ENCODE data around the gene PDXK.
A peak's percentile ranks its signal among the peaks of the same experiment; 100 is the strongest.

Gene PDXK

GRCh38 chr21:43726686-43727518 lies 8.0 kb downstream of the PDXK start:
- no peak for DNase-seq

GRCh38 chr21:43727519-43728153 lies 8.7 kb downstream of the PDXK start:
- DNase-seq = peak; percentile 64

GRCh38 chr21:43728154-43728466 lies 9.2 kb downstream of the PDXK start:
- DNase-seq = no peak

- peak; percentile 99 for DNase-seq
Measured at GRCh38 chr21:43728467-43729390, 9.8 kb downstream of the PDXK start.

- DNase-seq = no peak
Measured at GRCh38 chr21:43731476-43731875, 12.5 kb downstream of the PDXK start.

- DNase-seq = no peak
Measured at GRCh38 chr21:43731891-43732711, 13.2 kb downstream of the PDXK start.

- DNase-seq = no peak
Measured at GRCh38 chr21:43733060-43733459, 14.1 kb downstream of the PDXK start.

- DNase-seq = no peak
Measured at GRCh38 chr21:43733529-43734071, 14.7 kb downstream of the PDXK start.

- DNase-seq = no peak
Measured at GRCh38 chr21:43734131-43734927, 15.4 kb downstream of the PDXK start.

GRCh38 chr21:43734928-43735229 lies 15.9 kb downstream of the PDXK start:
- no peak for DNase-seq

- DNase-seq = no peak
Measured at GRCh38 chr21:43735236-43736091, 16.5 kb downstream of the PDXK start.

- no peak for DNase-seq
Measured at GRCh38 chr21:43736224-43736883, 17.4 kb downstream of the PDXK start.

GRCh38 chr21:43737158-43737950 lies 18.4 kb downstream of the PDXK start:
- no peak for DNase-seq

- no peak for DNase-seq
Measured at GRCh38 chr21:43739621-43740435, 20.9 kb downstream of the PDXK start.

- no peak for DNase-seq
Measured at GRCh38 chr21:43740497-43741156, 21.7 kb downstream of the PDXK start.

GRCh38 chr21:43741423-43742096 lies 22.6 kb downstream of the PDXK start:
- DNase-seq = no peak

- no peak for DNase-seq
Measured at GRCh38 chr21:43743947-43744346, 25.0 kb downstream of the PDXK start.
